Activated naive CD4-positive, alpha-beta T cell treated with anti-CD3 and anti-CD28 coated beads, Interleukin-2, amount 50 U/mL, for 24 hours (primary cell): ENCODE data around the gene ZFPM1.

ENCODE experiments used
- H3K27ac Mint-ChIP-seq: one replicate; pipeline ENCODE4 v1.8.0; 2021; ENCODE audit warnings: mild to moderate bottlenecking, mixed read lengths
- H3K27me3 Mint-ChIP-seq: one replicate; pipeline ENCODE4 v1.8.0; 2021; ENCODE audit warnings: mixed read lengths
- H3K36me3 Mint-ChIP-seq: one replicate; pipeline ENCODE4 v1.8.0; 2021; ENCODE audit warnings: mixed read lengths
- H3K4me1 Mint-ChIP-seq: one replicate; pipeline ENCODE4 v1.8.0; 2021; ENCODE audit warnings: mixed read lengths
- H3K4me3 Mint-ChIP-seq: one replicate; pipeline ENCODE4 v1.8.0; 2021; ENCODE audit warnings: mild to moderate bottlenecking, mixed read lengths
- H3K9me3 Mint-ChIP-seq: one replicate; pipeline ENCODE4 v1.8.0; 2021; ENCODE audit warnings: mixed read lengths

ZFPM1 gene

DNA sequence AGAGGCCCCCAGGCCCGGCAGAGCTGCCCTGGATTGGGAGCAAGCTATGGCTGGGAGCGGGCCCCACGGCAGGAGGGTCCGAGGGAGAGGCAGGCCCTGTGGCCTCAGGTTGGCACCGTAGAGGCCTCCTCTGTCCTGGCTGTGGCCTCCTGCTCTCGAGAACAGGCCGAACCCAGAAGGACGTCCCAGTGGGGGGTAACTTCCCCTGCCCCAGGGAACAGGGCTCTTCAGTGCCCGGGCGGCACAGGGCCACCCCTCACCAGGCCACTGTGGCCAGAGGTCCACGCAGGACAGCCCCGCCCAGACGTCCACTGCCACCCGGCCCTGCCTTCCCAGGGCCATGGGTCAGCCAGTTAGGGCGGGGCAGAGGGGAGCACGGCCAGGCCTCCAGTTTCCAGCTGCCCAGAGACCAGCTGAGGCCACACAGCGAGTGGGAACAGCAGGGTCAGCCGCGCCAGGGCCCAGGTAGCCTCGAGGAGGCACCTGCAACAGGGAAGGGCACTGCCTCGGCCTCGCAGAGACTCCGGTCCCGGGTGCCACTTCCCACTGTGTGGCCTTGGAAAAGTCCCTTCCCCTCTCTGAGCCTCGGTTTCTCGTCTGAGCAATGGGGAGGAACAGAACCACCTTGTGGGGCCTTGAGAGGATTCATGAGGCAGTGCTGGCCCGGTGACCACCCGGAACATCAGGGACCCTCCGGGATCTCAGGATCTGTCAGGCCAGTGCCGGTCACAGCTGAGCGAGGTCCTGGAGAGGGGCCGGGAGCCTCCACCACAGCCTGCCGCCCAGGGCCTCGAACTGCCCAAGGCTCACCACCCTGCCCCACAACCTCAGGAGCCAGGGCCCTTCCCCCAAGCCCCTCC is 38.3 kb upstream of the ZFPM1 start:
- Mint-ChIP-seq H3K27me3 (peaks cover 3% of the 10 kb centered on the region), H3K4me1 (no peaks in the 10 kb centered on the region)

DNA sequence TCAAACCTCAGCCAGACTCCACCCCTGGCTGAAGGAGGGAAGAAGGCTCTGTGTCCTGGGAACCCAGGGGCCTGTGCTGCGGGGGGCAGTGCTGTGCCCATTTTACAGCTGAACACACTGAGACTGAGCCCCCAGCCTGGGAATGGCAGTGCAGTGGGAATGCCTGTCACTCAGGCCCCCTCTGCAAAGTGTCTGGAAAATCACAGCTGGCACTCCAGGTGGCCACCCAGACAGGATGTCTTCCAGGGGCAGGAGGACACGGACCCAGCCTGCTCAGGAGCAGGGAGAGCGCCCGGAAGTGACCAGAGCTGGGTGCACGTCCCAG is 37.7 kb upstream of the ZFPM1 start:
- H3K27me3 Mint-ChIP-seq: peaks cover 3% of the 10 kb centered on the region
- no peak overlapping the region for H3K27ac Mint-ChIP-seq

More for the DNA sequence above, 38.3 kb upstream of the ZFPM1 start:
- Mint-ChIP-seq H3K27ac (no peak overlapping the region), H3K36me3 (no peaks in the 10 kb centered on the region), H3K4me3 (no peak overlapping the region), H3K9me3 (no peaks in the 10 kb centered on the region)

DNA sequence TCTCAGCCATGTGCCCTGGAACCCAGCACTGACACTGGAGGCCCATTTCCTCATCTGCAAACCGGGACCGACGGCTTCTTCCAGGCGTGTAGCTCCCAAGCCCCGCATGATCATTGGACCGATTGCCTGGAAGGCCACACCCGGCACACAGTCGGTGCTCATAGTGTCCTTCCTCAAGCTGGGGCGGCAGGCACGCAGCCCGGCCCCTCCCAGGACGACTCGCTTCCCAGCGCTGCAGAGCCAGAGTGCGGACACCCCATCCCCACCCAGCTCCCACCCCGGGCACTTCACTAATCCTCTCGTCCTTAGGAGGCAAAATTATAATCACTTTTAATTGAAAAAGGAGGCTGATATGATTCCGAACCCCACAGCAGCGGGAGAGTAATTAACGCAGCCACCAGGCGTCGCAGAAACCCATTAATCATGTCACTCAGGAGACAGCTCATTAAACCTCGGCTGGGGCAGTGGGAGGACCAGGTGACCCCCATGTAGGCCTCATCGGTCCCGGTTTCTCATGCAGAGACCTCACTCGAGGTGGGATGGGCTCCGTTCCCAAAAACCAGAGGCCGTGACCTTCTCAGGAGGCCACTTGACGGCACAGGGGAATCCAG is 37.3 kb upstream of the ZFPM1 start:
- Mint-ChIP-seq H3K27me3 (peaks cover 3% of the 10 kb centered on the region), H3K4me3 (no peak overlapping the region), H3K9me3 (no peaks in the 10 kb centered on the region), H3K36me3 (no peaks in the 10 kb centered on the region), H3K4me1 (no peaks in the 10 kb centered on the region), H3K27ac (no peak overlapping the region)

More for the DNA sequence above, 37.7 kb upstream of the ZFPM1 start:
- no peaks in the 10 kb centered on the region for H3K9me3 Mint-ChIP-seq
- H3K36me3 Mint-ChIP-seq: no peaks in the 10 kb centered on the region
- H3K4me1 Mint-ChIP-seq: no peaks in the 10 kb centered on the region
- H3K4me3 Mint-ChIP-seq: no peak overlapping the region

DNA sequence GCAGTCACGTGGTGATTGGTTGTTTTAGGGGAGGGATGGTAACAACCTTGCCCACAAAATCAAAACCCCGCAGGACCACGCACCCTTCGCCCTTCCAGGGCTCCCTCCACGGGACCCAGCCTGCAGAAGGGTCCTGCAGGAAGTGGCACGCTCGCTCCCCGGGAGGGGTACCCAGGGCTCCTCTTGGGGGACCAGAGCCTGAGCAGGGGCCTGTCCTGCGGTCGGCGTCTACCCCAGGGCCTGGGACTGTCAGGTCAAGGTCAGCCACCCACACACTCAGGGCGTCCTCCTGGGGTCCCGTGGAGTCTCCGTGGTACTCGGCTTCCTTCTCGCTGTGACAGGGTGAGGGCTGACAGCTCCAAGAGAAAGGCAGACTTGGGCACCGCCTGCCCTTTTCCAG is 36.4 kb upstream of the ZFPM1 start:
- Mint-ChIP-seq H3K4me1 (no peaks in the 10 kb centered on the region), H3K36me3 (no peaks in the 10 kb centered on the region), H3K9me3 (no peaks in the 10 kb centered on the region), H3K4me3 (no peak overlapping the region), H3K27me3 (peaks cover 3% of the 10 kb centered on the region), H3K27ac (no peak overlapping the region)

DNA sequence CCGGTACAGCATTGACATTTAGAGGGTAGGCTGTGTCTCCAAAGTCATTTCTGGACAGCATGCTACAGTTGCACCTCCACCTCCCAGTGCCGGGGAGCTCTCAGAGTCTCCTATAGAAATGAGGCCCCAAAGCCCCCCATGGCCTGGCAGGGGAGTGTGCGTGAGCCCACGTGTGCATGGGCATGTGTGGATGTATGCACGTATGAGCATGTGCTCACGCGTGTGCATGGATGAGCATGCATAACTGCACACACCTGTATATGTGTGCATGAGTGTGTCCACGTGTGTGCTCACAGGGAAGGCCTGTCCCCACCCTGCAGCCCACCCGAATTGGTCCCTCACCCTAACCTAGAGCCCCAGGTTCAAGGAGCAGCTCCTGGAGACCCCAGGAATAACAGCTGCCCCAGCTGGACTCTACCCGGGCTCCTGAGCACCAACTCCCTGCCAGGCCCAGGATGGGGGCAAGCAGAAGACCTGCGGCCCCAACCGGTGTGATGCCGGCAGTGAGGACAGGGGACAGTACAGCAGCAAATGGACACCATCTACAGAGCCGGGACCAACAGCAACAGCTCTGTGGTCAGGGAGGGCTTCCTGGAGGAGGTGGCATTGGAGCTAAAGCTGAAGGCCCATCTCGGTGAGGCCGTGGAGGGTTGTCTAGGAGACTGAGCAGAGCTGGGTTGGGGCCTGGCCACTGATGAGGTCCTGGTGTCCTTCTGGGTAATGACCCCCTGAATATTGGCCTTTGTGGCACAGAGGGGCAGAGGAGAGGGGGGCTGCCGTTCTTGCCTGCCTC is 35.2 kb upstream of the ZFPM1 start:
- H3K36me3 Mint-ChIP-seq: no peaks in the 10 kb centered on the region
- peaks cover 3% of the 10 kb centered on the region for H3K27me3 Mint-ChIP-seq
- H3K27ac Mint-ChIP-seq: no peak overlapping the region
- H3K9me3 Mint-ChIP-seq: no peaks in the 10 kb centered on the region
- no peaks in the 10 kb centered on the region for H3K4me1 Mint-ChIP-seq
- no peak overlapping the region for H3K4me3 Mint-ChIP-seq

DNA sequence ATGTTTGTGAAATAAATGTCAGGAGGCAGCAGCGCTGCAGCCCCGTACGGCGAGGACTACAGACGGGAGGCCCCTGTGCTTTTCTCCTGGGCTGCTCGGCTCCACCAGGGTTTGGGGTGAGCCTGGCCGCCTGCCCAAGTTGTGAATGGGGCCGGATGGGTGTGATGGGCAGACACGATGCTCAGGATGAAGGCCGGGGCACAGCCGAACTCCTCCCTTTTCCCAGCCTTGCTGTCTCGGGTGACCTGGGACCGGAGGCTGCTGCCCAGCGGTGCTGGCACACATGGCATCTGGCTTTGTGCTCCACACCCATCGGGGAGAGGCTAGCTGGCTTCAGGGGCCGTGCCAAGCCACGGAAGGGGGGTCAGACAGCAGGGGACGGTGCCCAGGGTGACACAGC is 34.2 kb upstream of the ZFPM1 start:
- no peaks in the 10 kb centered on the region for H3K36me3 Mint-ChIP-seq
- H3K4me1 Mint-ChIP-seq: no peaks in the 10 kb centered on the region
- H3K27me3 Mint-ChIP-seq: peaks cover 3% of the 10 kb centered on the region
- H3K27ac Mint-ChIP-seq: no peak overlapping the region
- no peak overlapping the region for H3K4me3 Mint-ChIP-seq
- H3K9me3 Mint-ChIP-seq: no peaks in the 10 kb centered on the region

DNA sequence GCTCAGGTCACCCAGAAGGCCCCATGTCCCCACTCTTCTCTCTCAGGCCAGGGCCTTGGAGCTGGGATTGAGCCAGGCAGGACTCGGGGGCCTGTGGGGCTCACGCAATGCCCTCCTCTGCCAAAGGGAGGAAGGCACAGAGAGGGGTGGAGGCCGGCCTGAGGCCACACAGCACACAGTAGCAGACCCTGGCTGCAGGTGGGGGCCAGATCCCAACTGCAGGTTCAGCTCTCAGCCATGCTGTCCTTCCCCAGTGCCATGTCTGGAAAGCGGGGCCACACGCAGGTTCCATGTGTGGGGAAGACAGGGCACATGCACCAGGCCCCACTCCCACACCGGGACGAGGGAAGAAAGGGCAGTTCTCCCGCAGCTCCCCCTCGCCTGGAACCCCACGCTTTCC is 33.3 kb upstream of the ZFPM1 start:
- no peaks in the 10 kb centered on the region for H3K9me3 Mint-ChIP-seq
- no peaks in the 10 kb centered on the region for H3K36me3 Mint-ChIP-seq
- H3K27me3 Mint-ChIP-seq: peaks cover 3% of the 10 kb centered on the region
- H3K4me1 Mint-ChIP-seq: peaks cover under 1% of the 10 kb centered on the region
- peak overlapping the region; percentile 8 for H3K27ac Mint-ChIP-seq
- no peak overlapping the region for H3K4me3 Mint-ChIP-seq

DNA sequence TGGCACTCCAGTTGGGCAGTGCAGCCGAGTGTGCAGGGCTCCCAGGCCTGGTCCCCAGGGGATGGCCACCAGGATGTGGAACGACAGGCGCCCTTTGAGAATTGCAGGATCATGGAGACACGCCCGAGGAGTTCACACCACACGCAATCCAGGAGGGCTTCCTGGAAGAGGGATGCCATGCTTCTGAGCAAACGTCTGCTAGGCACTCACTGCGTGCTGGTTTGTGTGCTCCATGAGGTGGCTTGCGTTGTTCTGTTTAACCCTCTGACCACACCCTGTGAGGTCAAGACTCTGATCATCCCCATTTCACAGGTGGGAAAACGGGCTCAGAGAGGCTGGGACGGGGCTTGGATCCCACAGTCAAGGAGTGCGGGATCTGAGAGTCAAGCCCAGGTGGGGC is 32.6 kb upstream of the ZFPM1 start:
- H3K27me3 Mint-ChIP-seq: peaks cover 3% of the 10 kb centered on the region

DNA sequence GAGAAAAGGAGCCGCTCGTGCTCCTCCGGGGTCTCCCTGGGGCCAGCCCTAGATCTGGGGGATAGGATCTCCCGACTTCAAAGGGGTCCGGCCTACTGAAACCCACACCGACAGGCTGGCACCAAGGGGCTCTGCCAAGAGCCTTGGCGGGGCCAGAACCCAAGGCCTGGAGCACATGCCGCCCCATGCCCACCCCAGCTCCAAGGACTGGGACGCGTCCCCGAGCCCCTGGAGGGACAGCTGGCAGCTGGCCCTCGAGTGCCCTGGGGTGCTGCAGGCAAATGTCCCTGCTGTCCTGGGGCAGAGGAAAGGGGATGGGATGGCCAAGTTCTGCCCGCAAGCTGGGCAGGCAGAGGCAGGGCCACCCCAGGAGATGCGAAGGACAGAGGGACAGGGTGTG is 31.8 kb upstream of the ZFPM1 start:
- H3K4me3 Mint-ChIP-seq: no peak overlapping the region
- H3K4me1 Mint-ChIP-seq: peaks cover 7% of the 10 kb centered on the region
- H3K27ac Mint-ChIP-seq: no peak overlapping the region
- no peaks in the 10 kb centered on the region for H3K9me3 Mint-ChIP-seq
- peaks cover 3% of the 10 kb centered on the region for H3K27me3 Mint-ChIP-seq
- H3K36me3 Mint-ChIP-seq: no peaks in the 10 kb centered on the region

More for the DNA sequence above, 32.6 kb upstream of the ZFPM1 start:
- Mint-ChIP-seq H3K36me3 (no peaks in the 10 kb centered on the region), H3K4me1 (peaks cover 7% of the 10 kb centered on the region), H3K27ac (no peak overlapping the region), H3K4me3 (no peak overlapping the region), H3K9me3 (no peaks in the 10 kb centered on the region)

DNA sequence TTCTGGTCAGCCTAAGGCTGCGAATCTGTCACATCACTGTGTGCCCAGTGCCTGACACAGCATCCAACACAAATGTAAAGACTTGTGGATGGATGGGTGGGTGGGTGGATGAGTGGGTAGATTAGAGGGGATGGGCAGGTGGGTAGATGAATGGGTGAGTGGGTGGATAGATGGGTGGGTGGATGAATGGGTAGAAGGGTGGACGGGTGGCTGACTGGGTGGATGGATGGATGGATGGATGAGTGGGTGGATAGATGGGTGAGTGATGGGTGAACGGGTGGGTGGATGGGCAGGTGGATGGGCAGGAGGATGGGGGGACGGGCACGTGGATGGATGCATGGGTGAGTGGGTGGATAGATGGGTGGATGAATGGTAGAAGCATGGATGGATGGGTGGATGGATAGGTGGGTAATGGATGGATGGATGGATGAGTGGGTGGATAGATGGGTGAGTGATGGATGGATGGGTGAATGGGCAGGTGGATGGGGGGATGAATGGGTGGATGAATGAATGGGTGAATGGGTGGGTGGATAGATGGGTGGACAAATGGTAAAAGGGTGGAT is 31.1 kb upstream of the ZFPM1 start:
- Mint-ChIP-seq H3K27ac (no peak overlapping the region), H3K4me3 (no peak overlapping the region), H3K9me3 (no peaks in the 10 kb centered on the region), H3K4me1 (peaks cover 7% of the 10 kb centered on the region), H3K27me3 (peaks cover 3% of the 10 kb centered on the region), H3K36me3 (no peaks in the 10 kb centered on the region)

DNA sequence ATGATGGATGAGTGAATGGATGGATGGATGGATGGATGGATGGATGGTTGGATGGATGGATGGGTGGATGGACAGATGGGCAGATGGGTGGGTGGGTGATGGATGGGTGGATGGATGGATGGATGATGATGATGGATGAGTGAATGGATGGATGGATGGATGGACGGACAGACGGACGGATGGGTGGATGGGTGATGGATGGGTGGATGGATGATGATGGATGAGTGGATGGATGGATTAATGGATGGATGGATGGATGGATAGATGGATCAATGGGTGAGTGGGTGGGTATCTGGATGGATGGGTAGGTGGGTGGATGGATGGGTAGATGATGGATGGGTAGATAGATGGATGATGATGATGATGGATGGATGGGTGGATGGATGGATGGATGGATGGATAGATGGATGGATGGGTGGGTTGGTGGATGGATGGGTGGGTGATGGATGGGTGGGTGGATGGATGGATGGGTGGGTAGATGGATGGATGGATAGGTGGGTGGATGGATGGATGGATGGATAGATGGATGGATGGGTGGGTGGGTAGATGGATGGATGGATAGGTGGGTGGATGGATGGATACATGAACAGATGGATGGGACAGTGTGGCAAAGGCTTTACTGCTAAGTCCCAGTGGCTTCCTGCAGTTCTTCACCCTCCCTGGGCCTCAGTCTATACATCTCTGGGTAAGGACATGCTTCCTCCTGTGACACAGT is 30.2 kb upstream of the ZFPM1 start:
- Mint-ChIP-seq H3K9me3 (no peaks in the 10 kb centered on the region), H3K4me1 (peaks cover 7% of the 10 kb centered on the region), H3K4me3 (no peak overlapping the region), H3K27ac (no peak overlapping the region), H3K27me3 (peaks cover 3% of the 10 kb centered on the region), H3K36me3 (no peaks in the 10 kb centered on the region)

DNA sequence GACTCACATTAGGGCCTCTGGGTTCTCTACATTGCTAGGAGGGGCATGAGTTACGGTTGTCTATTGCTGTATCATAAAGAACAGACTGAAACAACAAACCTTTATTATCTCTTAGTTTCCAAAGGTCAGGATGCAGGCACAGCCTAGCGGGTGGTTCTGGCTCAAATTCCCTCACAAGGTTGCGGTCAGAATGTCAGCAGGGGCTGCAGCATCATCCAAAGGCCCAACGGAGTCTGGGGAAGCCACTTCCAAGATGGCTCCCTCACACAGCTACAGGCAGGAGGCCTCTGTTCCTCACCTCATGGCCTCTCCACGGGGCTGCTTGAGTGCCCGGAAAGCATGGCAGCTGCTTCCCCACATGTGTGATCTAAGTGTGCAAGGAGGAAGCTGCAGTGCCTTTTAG is 29.6 kb upstream of the ZFPM1 start:
- H3K27me3 Mint-ChIP-seq: peaks cover 2% of the 10 kb centered on the region
- H3K9me3 Mint-ChIP-seq: no peaks in the 10 kb centered on the region
- no peak overlapping the region for H3K27ac Mint-ChIP-seq
- H3K4me3 Mint-ChIP-seq: no peak overlapping the region
- H3K4me1 Mint-ChIP-seq: peaks cover 7% of the 10 kb centered on the region
- no peaks in the 10 kb centered on the region for H3K36me3 Mint-ChIP-seq

DNA sequence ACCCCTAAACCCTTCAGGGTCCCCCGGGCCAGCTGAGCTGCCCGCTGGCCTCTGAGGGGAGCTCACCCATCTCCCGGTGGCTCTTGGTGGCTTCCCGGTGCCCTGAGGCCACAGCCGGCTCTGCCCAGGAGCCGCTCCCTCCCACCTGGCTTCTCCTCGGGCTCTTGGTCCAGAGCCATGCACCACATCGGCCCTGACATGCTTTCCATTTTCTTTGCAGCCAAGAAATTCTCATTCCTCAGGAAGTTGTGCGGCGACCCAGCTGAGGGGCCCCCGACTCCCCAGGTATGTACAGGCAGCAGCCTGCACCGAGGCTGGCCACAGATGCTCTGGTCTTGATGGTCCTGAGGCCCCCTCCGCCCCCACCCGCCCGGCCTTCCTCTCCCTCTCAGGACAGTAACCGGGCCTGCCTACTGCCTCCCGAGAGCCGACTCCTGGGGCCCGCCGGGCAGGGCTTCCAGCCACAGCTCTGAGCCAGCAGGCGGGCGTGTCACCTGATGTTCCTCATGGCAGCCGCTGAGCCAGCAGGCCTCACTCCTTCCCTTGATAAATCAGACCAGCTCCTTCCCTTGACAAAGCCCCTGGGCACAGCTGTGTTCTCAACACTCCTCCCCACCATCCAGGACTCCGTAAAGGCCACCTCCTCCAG is 28.4 kb upstream of the ZFPM1 start:
- Mint-ChIP-seq H3K27me3 (no peaks in the 10 kb centered on the region), H3K9me3 (no peaks in the 10 kb centered on the region), H3K27ac (no peak overlapping the region), H3K4me3 (no peak overlapping the region), H3K4me1 (peaks cover 7% of the 10 kb centered on the region), H3K36me3 (no peaks in the 10 kb centered on the region)

DNA sequence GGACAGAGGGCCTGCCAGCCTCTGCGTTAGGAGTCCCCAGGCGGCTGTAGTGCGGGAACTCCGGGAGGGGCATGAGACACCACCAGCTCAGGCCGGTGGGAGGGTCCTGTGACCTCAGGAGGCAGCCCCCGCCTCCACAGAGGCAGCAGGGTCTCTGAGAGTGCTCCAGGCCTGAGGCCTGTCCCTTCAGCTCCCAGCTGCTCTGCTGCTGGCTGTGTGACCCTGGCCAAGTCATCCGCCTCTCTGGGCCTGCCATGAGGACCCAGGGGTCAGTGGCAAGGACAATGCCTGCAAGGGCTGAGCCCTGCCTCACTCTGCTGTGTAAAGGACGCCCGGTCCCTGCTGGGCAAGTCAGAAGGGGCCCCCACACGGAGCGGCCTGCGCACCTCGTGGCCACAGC is 27.1 kb upstream of the ZFPM1 start:
- Mint-ChIP-seq H3K4me1 (peaks cover 7% of the 10 kb centered on the region), H3K36me3 (no peaks in the 10 kb centered on the region), H3K27me3 (no peaks in the 10 kb centered on the region), H3K27ac (no peak overlapping the region), H3K9me3 (no peaks in the 10 kb centered on the region), H3K4me3 (no peak overlapping the region)

DNA sequence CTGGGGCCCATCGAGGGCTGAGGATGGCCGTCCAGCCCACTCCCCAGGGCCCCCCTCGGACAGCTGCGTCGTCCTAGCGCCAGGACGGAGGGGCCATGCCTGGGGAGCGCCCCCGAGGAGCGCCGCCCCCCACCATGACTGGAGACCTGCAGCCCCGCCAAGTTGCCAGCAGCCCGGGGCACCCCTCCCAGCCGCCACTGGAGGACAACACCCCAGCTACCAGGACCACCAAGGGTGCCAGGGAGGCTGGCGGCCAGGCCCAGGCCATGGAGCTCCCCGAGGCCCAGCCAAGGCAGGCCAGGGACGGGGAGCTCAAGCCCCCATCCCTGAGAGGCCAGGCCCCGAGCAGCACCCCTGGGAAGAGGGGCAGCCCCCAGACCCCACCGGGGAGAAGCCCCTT is 25.7 kb upstream of the ZFPM1 start:
- Mint-ChIP-seq H3K4me3 (no peak overlapping the region), H3K27ac (no peak overlapping the region), H3K4me1 (peaks cover 7% of the 10 kb centered on the region), H3K9me3 (no peaks in the 10 kb centered on the region), H3K27me3 (no peaks in the 10 kb centered on the region), H3K36me3 (no peaks in the 10 kb centered on the region)
